GM18508 (cell line): Measurements from ENCODE around the gene BASP1.
"Not testable (repeated sequence)": the region's sequence is repeated elsewhere in the genome, so short reads cannot be mapped to it uniquely, and the experiment has no call there.

Source experiments
- ATAC-seq: cut with Tn5 transposase; IDR thresholded peaks from one replicate; pipeline ENCODE4 v1.9.1; 2021; ENCODE audit warnings: moderate number of reproducible peaks; ENCODE audit not compliant: insufficient read depth, unreplicated experiment

Gene BASP1

DNA sequence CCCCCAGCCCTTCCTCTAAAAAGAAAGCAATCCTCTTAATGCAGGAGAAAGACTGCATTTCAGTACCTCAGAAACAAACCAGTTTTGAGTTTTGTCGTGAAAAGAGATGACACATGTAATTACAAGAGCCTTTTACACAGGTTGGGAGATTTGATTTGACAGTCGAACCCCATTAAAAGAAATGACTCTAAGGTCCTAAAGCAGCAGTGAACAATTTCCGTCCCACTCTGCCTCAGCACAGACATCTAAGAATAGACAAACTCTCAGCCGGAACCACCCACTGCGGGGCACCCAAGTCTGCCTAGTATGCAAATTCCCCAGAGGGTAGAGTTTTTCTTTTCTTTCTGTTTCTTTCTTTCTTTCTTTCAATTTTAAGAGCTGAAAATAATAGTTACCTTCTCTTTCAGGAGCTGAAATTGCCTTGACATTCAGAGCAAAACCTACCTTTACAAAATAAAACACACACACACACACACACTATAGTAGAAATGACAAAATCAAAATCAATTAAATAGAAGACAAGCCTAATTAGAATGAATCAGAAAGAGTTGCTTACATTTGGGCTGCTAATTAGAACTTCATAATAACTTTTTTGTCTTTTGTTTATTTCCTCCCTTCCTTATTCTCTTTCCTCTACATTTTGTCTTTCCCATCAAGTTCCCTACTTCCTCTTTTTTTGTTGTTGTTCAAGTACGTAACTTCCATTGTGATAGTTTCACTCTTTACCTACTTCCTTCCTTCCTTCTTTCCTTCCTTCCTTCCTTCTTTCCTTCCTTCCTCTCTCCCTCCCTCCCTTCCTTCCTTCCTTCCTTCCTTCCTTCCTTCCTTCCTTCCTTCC lies 65.1 kb downstream of the BASP1 start:
- peak; percentile 89 for ATAC-seq

DNA sequence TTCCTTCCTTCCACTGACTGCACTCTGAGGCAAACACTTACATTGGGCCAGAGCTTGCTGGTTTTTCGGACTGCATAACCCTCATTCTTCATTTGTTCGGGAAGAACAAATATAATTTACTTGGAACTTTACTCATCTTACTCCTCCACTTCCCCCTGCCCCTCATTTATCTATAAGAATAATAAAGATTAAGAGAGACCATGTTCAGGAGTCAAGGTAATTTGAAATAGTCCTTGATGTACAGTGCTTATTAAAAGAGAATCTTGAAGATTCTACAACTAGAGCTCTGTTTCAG lies 65.6 kb downstream of the BASP1 start:
- no peak for ATAC-seq

DNA sequence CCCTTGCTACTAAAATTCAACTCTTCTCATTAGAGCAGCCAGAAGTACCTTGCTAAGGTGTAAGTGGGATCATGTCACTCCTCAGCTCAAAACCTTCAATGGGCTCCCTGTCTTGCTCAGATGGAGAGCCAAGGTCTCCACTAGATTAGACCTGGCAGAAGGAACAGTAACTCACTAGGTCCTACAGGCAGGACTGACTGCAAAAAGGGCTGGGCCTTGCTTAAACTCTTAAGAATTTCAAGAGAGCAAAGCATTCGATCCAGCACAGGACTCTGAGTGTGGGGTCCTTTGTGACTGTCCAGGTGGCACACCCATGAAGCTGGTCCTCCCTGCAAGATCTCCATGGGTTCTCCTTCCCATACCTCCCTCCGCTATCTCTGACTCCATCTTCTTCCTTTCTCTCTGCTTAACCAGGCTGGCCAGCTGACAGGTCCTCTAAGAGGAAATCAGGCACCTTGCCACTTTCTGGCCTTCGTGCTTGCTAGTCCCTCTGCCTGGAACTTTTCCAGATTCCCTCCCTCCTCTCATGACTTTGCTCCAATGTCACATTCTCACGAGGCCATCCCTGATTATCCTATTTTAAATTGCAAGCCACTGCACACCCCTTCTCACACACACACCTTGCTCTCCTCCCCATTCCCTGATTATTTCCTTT lies 70.2 kb downstream of the BASP1 start:
- no peak for ATAC-seq

DNA sequence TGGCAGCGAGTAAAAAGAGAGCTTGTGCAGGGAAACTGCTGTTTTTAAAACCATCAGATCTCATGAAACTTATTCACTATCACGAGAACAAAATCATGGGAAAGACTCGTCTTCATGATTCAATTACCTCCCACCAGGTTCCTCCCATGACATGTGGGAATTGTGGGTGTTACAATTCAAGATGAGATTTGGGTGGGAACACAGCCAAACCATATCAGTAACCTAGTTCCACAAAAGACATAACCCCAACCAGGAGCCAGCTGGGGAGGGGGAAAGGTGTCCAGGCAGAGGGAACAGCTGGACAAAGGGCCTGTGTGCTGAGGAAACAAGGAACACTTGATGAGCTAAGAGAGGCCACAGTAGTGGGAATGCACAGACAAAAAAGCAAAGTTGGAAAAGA lies 71.1 kb downstream of the BASP1 start:
- no peak for ATAC-seq

DNA sequence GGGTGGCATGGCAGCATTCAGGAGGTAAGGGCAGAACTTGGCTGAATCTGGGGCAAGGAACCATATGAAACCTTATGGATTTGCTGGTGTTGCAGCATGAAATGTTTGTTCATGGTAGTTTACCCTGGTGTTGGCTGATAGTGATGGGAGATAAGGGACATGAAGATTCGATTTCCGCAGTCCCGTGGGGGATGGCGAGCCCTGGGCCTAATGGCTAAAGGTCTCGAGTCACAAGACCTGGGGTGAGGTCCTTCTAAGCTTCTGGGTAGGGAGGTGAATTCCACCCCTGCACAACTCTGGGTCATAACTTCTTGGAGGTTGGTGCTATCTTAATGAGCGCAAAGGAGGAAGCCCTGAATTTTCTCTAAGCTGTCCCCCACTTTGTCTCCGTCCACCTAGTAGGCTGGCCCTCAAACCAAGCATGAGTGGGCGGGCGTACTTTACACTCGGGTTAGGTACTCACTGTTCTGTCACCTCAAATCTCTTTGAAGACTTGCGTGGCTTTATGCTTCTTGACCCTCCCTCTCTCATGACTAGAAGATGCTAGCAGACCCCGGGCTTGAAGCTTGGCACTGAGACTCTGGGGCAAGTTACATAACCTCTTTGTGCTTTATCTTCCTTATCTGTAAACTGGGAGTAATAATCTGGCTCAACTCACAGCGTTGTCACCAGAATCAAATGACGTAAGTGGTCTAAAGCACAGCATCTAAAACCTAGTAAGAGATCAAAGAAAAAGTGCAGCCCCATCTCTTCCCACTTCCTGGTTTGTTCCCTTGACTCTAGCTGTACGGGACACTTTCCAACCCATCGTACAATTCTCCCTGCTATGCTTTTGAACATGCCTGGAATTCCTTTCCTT lies 72.5 kb downstream of the BASP1 start:
- no peak for ATAC-seq

DNA sequence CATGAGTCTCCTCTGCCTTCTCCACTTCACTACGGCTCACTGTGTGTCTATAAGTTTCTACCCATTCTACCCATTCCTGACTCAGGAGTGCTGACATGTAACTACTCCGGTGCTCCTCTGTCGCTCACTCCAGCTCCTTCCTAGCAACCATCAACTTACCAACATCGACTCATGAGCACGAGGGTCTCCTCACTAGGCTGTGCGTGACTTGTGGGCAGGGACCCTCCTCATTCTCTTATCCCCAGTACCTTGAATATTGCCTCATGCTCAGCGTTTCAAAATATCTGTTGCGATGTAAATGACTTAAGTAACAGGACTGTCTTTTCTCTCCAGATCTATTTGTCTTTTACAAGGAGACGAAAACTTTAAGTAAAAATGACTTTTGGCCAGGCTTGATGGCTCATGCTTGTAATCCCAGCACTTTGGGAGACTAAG lies 73.1 kb downstream of the BASP1 start:
- ATAC-seq: no peak

DNA sequence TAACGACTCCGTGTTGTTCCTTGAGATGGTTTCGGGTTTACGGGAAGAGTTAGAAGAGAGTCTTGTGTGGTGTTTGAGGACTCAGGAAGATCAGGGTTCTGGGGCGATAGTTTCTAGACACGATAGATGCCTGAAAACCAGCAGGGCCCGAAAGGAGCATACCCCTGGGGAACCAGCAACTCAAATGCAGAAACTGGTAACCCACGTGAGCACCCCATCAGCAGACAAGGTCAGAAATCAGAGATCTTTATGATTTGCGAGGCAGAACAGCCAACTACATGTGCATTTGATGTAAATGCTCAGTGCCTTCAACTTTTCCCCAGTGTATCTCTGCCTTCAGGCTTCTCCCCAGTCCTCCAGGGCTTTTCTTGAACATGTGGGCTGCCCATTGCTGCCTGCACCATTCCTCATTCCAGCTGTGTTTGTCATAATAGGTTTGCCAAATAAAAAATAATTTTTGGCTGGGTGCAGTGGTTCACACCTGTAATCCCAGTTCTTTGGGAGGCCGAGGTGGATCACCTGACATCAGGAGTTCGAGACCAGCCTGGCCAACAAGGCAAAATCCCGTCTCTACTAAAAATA lies 75.1 kb downstream of the BASP1 start:
- ATAC-seq: no peak

DNA sequence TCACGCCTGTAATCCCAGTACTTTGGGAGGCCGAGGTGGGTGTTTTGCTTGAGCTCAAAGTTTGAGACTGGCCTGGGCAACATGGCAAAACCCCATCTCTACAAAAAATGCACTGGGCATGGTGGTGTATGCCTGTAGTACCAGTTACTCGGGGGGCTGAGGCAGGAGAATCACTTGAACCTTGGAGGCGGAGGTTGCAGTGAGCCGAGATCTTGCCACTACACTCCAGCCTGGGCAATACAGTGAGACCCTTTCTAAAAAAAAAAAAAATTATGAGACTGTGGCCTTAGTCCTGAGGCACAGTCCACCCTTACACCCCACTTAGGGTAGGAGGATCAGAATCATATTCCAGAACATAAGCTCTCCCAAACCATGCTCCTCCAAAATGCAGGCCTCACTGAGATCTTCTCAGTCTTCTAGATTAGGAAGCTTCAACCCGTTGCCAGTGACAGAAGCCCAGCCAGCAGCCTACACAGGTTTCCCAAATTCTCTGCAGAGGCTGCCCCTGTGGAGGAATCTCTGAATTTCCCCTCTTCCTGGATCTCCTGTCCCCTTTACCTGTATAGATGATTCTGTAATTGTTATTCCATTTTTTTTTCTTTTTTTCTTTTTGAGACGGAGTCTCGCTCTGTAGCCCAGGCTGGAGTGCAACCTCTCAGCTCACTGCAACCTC lies 77.3 kb downstream of the BASP1 start:
- no peak for ATAC-seq

DNA sequence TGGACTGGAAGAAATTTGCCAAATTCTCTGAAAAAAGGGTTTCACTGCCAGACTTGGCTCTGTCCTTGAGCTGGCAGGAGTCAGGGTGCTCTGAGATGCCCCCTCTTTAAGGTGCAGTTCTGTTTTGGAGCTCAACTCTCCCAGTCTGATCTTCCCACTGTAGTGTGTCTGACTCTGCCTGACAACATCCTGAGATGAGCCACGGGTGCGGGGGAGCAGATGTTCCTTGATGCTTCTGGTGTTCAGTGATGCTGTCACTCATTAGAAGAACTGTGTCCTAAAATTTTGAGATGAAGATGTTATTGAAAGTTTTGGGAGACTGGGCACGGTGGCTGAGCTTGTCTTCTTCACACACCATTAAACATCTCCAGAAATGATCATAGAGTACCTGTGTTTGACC lies 78.2 kb downstream of the BASP1 start:
- ATAC-seq: no peak

DNA sequence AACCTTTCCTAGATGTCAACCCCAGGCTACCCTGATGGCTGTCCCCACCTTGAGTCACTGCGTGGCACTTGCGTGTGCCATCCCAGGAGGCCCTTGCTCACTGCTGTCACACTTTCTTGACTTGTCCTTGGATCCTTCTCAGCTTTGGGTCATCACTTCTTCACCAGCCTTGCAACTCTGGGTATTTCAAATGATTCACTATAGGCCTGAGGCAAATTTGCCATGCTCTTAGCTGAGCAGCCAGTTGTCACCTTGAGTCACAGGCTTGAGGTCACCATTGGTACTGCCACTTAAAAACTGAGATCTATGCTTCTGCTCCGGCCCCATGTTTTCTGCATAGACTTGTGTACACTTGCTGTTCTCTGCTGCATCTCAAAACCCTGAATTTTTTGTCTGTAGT lies 84.7 kb downstream of the BASP1 start:
- ATAC-seq: no peak

DNA sequence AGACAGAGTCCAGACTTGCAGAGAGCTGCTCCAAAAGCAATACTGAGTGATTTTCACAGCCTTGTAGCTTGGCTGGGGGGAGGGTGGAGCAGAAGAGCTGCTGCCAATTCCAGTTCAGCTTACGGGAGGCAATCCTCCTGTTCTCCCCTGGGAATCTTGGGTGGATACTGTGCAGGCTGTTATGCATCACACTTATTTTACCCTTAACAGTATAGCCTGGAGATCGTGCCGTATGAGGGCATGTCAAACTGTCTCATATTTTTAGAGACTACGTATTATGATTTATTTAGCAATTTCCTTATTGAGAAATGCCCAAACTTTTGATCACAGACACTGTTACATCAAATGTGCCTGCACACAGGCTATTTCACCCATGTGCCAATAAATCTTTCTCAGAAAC lies 85.2 kb downstream of the BASP1 start:
- no peak for ATAC-seq

DNA sequence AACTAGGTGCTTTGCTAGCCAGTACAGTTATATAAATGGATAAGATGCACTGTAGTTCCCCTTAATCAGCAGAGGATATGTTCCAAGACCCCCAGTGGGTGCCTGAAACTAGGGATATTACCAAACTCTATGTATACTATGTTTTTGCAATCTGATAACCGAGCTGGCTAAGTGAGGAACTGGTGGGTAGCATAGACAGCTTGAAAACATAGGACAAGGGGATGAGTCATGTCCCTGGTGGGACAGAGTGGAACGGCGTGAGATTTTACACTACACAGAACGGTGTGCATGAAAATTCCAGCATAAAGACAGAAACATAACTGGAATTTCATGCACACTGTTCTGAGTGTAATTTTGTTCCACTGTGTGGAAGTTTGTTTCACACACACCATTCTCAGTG lies 86.9 kb downstream of the BASP1 start:
- ATAC-seq: no peak

DNA sequence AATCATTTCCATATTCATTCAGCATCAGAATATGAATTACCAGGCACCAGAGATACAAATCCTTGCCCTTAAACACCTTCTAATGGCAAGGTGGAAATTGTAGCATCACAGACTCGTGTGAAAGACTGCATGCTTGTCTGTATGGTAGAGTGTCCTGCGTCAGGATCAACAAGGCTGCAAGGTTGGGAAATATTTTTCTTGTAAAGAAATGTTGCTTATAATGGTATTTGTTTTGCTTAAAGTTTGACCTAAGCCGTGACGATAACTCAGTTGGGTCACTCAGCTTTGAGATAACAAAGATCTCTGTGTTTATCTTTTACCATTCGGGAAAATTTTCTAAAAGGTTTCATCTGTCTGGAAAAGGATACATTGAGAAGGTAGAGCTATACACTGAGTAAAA lies 87.6 kb downstream of the BASP1 start:
- no peak for ATAC-seq

DNA sequence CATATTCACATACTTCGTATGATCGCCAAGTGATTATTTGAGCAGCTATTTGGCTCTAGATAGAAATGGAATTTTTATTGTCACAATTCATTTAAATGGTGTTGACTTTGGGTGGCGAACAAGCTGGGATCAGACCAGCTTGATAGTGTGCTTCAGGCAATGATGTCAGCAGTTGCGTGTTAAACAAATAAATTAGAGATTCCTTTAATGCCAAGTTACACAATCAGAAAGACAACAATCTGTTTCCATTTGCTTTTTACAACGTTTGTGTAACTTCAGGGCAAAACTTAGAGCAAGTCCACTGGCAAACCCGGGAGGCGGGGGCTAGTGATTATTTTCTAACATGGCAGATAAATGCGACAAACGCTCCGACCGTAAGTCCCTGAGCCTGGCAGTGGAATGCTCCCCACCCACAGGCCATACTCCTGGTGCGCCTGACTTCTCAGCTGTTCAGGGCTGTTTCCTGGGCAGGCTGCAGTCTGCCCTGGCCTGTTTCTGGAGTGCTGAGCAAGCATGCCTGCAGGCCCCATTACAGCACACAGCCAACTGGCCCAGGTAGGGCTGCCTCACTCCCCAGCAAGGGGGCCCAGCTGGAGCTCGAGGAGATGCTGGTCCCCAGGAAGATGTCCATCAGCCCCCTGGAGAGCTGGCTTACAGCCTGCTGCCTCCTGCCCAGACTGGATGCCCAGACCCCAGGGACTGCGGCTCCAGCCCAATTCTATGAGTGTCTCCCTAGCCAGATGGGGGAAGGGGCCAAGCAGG lies 88.7 kb downstream of the BASP1 start:
- ATAC-seq: no peak

DNA sequence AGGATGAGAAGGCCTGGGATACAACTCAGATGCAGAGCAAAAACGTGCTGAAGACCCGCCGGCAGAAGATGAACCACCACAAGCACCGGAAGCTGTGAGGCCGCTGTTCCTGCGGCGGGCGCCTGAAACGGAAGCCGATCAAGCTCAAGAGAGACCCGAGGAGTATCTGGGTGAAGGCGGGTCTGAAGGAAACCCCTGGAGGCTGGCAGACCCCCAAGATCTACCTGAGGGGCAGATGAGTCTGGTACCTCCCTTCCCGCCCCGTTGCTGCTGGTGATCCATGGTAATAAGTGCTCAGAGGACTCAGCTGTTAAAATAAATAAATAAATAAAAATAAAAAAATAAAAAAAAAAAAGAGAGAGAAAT lies 89.3 kb downstream of the BASP1 start:
- ATAC-seq: no peak

DNA sequence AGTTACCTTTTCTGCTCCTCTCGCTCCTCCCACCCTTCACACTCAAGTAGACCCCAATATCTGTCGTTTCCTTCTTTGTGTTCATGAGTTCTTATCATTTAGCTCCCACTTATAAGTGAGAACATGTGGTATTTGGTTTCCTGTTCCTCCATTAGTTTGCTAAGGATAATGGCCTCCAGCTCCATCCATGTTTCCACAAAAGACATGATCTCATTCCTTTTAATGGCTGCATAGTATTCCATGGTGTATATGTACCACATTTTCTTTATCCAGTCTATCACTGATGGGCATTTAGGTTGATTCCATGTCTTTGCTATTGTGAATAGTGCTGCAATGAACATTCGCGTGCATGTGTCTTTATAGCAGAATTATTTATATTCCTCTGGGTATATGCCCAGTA lies 90.0 kb downstream of the BASP1 start:
- ATAC-seq: not testable (repeated sequence)

DNA sequence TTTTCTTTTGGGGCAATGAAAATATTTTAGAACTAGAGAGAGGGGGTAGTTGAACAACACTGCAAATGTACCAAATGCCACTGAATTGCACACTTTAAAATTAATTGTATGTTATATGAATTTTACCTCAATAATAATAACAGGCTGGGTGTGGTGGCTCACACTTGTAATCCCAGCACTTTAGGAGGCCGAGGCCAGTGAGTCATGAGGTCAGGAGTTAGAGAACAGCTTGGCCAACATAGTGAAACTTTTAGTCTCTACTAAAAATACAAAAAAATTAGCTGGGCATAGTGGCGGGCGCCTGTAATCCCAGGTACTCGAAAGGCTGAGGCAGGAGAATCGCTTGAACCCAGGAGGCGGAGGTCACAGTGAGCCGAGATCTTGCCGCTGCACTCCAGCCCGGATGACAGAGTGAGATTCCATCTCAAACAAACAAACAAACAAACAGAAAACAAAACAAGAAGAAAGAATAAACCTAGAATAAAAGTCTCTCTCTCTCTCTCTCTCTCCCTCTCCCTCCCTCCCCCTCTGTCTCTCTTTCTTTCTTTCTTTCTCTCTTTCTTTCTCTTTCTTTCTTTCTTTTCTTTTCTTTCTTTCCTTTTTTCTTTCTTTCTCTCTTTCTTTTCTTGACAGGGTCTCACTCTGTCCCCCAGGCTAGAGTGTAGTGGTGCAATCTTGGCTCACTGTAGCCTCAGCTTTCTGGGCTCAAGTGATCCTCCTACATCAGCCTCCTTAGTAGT lies 91.1 kb downstream of the BASP1 start:
- ATAC-seq: no peak

DNA sequence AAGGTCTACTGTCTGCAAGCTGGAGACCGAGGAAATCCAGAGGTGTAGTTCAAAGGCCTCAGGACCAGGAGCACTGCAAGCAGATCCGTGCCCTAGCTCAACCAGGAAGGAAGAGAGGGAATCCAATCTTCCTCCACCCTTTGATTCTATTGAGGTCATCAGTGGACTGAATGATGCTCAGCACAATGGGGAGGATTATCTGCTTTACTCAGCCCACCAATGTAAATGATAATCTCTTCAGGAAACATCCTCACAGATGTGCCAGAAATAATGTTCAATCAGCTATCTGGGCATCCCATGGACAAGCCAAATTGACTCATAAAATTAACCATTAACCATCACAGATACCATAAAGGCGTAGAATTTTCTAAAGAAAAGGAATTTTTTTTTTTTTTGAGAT lies 92.0 kb downstream of the BASP1 start:
- no peak for ATAC-seq

DNA sequence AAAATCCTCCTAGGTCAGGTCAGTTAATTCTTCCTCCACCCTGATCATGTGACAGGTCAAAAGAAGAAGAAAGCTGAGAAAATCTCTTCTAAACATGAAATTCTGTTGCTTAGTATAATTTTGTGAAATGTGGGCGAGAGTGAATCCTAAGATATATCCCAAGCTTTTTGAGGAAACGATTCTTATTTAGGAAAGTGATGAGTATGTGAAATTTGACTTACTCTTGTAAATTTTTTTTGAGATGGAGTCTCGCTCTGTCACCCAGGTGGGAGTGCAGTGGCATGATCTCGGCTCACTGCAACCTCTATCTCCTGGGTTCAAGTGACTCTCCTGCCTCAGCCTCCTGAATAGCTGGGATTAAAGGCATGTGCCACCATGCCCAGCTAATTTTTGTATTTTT lies 93.1 kb downstream of the BASP1 start:
- ATAC-seq: not testable (repeated sequence)
